ENCODE data around the gene DHRSX. TPM values are rescaled to one million over a fixed set of nuclear protein-coding genes. Genes with fewer than 3 reads are reported as not detected.
"Not testable (repeated sequence)": the region's sequence is repeated elsewhere in the genome, so short reads cannot be mapped to it uniquely, and the experiment has no call there.

DHRSX gene
- total RNA-seq, 1 donor from 2014 or later: 30.4 TPM

DNA sequence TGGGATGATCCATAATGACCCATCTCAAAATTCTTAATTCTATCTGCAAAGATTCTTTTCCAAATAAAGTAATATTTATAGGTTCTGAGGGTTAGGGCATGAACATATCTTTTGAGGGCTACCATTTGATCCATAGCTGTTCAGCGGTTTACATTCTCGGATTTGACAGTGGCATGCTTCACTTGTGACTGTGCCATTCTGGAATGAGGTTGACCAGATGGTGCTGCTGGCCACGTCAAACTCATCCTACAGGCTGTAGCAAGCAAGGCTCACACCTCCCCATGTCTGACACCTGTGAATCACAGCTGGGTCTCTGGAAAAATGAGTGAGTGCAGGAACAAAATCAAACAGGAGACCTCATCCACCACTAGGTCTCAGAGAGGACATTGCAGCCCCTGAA lies 280.5 kb downstream of the DHRSX start:
- Histone ChIP-seq H3K4me1 (ENCODE audit: insufficient read depth, low read length) (no peaks in the 10 kb centered on the region), H4K20me1 (ENCODE audit: insufficient read depth, low read length) (no peaks in the 10 kb centered on the region), H3K27me3 (ENCODE audit: insufficient read depth, low read length) (no peaks in the 10 kb centered on the region), H2AFZ (ENCODE audit: low read depth, low read length) (no peak overlapping the region), H3K4me3 (ENCODE audit: insufficient read depth, low read depth, low read length) (no peak overlapping the region), H3K27ac (ENCODE audit: low read depth, low read length) (no peak overlapping the region), H3K9ac (ENCODE audit: low read length) (no peak overlapping the region), H3K36me3 (ENCODE audit: insufficient read depth, low read length) (no peaks in the 10 kb centered on the region), H3K4me2 (ENCODE audit: low read length) (no peak overlapping the region), H3K79me2 (ENCODE audit: insufficient read depth, low read length) (no peaks in the 10 kb centered on the region), H3K9me3 (ENCODE audit: insufficient read depth, low read depth, low read length) (peaks cover 20% of the 10 kb centered on the region)
- no peak for TF ChIP-seq EZH2 (IDR thresholded peaks at IDR 0.05; ENCODE audit: insufficient read depth, low read length)
- TF ChIP-seq, protein P1, sequence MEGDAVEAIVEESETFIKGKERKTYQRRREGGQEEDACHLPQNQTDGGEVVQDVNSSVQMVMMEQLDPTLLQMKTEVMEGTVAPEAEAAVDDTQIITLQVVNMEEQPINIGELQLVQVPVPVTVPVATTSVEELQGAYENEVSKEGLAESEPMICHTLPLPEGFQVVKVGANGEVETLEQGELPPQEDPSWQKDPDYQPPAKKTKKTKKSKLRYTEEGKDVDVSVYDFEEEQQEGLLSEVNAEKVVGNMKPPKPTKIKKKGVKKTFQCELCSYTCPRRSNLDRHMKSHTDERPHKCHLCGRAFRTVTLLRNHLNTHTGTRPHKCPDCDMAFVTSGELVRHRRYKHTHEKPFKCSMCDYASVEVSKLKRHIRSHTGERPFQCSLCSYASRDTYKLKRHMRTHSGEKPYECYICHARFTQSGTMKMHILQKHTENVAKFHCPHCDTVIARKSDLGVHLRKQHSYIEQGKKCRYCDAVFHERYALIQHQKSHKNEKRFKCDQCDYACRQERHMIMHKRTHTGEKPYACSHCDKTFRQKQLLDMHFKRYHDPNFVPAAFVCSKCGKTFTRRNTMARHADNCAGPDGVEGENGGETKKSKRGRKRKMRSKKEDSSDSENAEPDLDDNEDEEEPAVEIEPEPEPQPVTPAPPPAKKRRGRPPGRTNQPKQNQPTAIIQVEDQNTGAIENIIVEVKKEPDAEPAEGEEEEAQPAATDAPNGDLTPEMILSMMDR (IDR thresholded peaks at IDR 0.05; ENCODE audit: insufficient read depth, low read depth, low read length): no peak
- Mint-ChIP-seq H3K36me3 (ENCODE audit: low read depth, unreplicated experiment) (peaks cover 57% of the 10 kb centered on the region), H3K27ac (ENCODE audit: unreplicated experiment) (no peak overlapping the region), H3K4me3 (ENCODE audit: unreplicated experiment) (no peak overlapping the region), H3K27me3 (ENCODE audit: low read depth, unreplicated experiment) (no peaks in the 10 kb centered on the region), H3K4me1 (ENCODE audit: low read depth, unreplicated experiment) (no peaks in the 10 kb centered on the region), H3K9me3 (ENCODE audit: unreplicated experiment) (peaks cover 36% of the 10 kb centered on the region)
- no peak for DNase-seq (ENCODE audit: low read depth)
- no peak for FAIRE-seq

GRCh38 chrX:2214138-2214823 lies 286.5 kb downstream of the DHRSX start:
- not testable (repeated sequence) for H3K9ac ChIP-seq (ENCODE audit: low read length); FAIRE-seq; H3K4me1 Mint-ChIP-seq (ENCODE audit: low read depth, unreplicated experiment); H3K36me3 ChIP-seq (ENCODE audit: insufficient read depth, low read length); H3K4me3 ChIP-seq (ENCODE audit: insufficient read depth, low read depth, low read length); DNase-seq (ENCODE audit: low read depth); H3K4me2 ChIP-seq (ENCODE audit: low read length); H4K20me1 ChIP-seq (ENCODE audit: insufficient read depth, low read length); H3K79me2 ChIP-seq (ENCODE audit: insufficient read depth, low read length); H3K4me1 ChIP-seq (ENCODE audit: insufficient read depth, low read length); H3K27ac Mint-ChIP-seq (ENCODE audit: unreplicated experiment); H3K27me3 ChIP-seq (ENCODE audit: insufficient read depth, low read length); H3K4me3 Mint-ChIP-seq (ENCODE audit: unreplicated experiment); H3K27ac ChIP-seq (ENCODE audit: low read depth, low read length); H3K27me3 Mint-ChIP-seq (ENCODE audit: low read depth, unreplicated experiment); H3K9me3 Mint-ChIP-seq (ENCODE audit: unreplicated experiment); H3K9me3 ChIP-seq (ENCODE audit: insufficient read depth, low read depth, low read length); H2AFZ ChIP-seq (ENCODE audit: low read depth, low read length)
- H3K36me3 Mint-ChIP-seq (ENCODE audit: low read depth, unreplicated experiment): peaks cover 19% of the 10 kb centered on the region

DNA sequence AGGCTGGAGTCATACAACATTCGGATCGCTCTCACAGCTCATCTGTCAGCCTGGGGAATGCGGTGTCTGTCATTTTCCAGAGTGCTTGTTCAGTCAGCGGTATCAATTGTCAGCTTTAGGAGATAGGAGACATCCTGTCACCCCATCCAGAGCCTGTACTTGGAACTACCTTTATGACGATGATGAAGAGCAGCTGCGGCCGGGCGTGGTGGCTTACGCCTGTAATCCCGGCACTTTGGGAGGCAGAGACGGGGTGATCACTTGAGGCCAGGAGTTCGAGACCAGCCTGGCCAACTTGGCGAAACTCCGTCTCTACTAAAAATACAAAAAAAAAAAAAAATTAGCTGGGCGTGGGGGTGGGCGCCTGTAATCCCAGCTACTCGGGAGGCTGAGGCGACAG lies 289.1 kb downstream of the DHRSX start:
- H3K27ac Mint-ChIP-seq (ENCODE audit: unreplicated experiment); H3K27me3 ChIP-seq (ENCODE audit: insufficient read depth, low read length); H3K79me2 ChIP-seq (ENCODE audit: insufficient read depth, low read length); DNase-seq (ENCODE audit: low read depth); H3K4me2 ChIP-seq (ENCODE audit: low read length); H3K27me3 Mint-ChIP-seq (ENCODE audit: low read depth, unreplicated experiment); H3K4me1 ChIP-seq (ENCODE audit: insufficient read depth, low read length); FAIRE-seq; H3K9ac ChIP-seq (ENCODE audit: low read length); H3K36me3 ChIP-seq (ENCODE audit: insufficient read depth, low read length); H3K9me3 Mint-ChIP-seq (ENCODE audit: unreplicated experiment); H3K36me3 Mint-ChIP-seq (ENCODE audit: low read depth, unreplicated experiment); H3K27ac ChIP-seq (ENCODE audit: low read depth, low read length); H4K20me1 ChIP-seq (ENCODE audit: insufficient read depth, low read length); H2AFZ ChIP-seq (ENCODE audit: low read depth, low read length); H3K9me3 ChIP-seq (ENCODE audit: insufficient read depth, low read depth, low read length); H3K4me3 Mint-ChIP-seq (ENCODE audit: unreplicated experiment); H3K4me1 Mint-ChIP-seq (ENCODE audit: low read depth, unreplicated experiment); H3K4me3 ChIP-seq (ENCODE audit: insufficient read depth, low read depth, low read length): not testable (repeated sequence)
